ENCODE data around the gene COX7A2. TPM values are rescaled to one million over a fixed set of nuclear protein-coding genes. Genes with fewer than 3 reads are reported as not detected.

Gene COX7A2
- 100 to 1,000 TPM; 311 to 325 TPM for total RNA-seq

GRCh38 chr6:75243333-75244062 lies at the start of gene COX7A2:
Gene COX7A2 (minus strand): TSS chr6:75243801. CDS start chr6:75243734, 67 bp downstream.
- Mint-ChIP-seq H3K9me3 (no peaks in the 10 kb centered on the region), H3K4me1 (ENCODE audit: low read depth) (peaks cover 41% of the 10 kb centered on the region), H3K27ac (peak within 1 kb of the TSS; percentile 99), H3K36me3 (ENCODE audit: insufficient read depth in 2 of 2) (peaks cover 6 to 20% of the 10 kb centered on the region in 2 donors), H3K4me3 (peak within 1 kb of the TSS; percentile 93 to 96), H3K27me3 (ENCODE audit: low read depth) (peaks cover 24% of the 10 kb centered on the region)
- DNase-seq (peak; percentile 83 to 89), ATAC-seq (replicated peaks in 1 of 2) (peak; percentile 92 to 97)

- H3K4me1 Mint-ChIP-seq (ENCODE audit: low read depth) = peaks cover 13% of the 10 kb centered on the region
Observed at GRCh38 chr6:75292555-75292954, 49.0 kb upstream of the COX7A2 start.

GRCh38 chr6:75291744-75292143 lies 48.1 kb upstream of the COX7A2 start:
- no peak for ATAC-seq (replicated peaks in 1 of 2)

More at GRCh38 chr6:75292555-75292954, 49.0 kb upstream of the COX7A2 start:
- Mint-ChIP-seq H3K9me3 (no peaks in the 10 kb centered on the region), H3K27me3 (ENCODE audit: low read depth) (no peaks in the 10 kb centered on the region), H3K27ac (no peak overlapping the region), H3K4me3 (no peak overlapping the region), H3K36me3 (ENCODE audit: insufficient read depth in 2 of 2) (peaks cover 0 to 5% of the 10 kb centered on the region in 2 donors)
- DNase-seq = no peak
- no peak for ATAC-seq (replicated peaks in 1 of 2)

GRCh38 chr6:75291331-75291730 lies 47.7 kb upstream of the COX7A2 start:
- ATAC-seq (replicated peaks in 1 of 2) = no peak
- H3K4me3 Mint-ChIP-seq = no peak overlapping the region
- DNase-seq = no peak
- H3K9me3 Mint-ChIP-seq = no peaks in the 10 kb centered on the region
- H3K27me3 Mint-ChIP-seq (ENCODE audit: low read depth) = no peaks in the 10 kb centered on the region
- peaks cover 13% of the 10 kb centered on the region for H3K4me1 Mint-ChIP-seq (ENCODE audit: low read depth)
- peaks cover 0 to 5% of the 10 kb centered on the region in 2 donors for H3K36me3 Mint-ChIP-seq (ENCODE audit: insufficient read depth in 2 of 2)
- H3K27ac Mint-ChIP-seq = no peak overlapping the region

More at GRCh38 chr6:75291744-75292143, 48.1 kb upstream of the COX7A2 start:
- Mint-ChIP-seq H3K4me3 (no peak overlapping the region), H3K36me3 (ENCODE audit: insufficient read depth in 2 of 2) (peaks cover 0 to 5% of the 10 kb centered on the region in 2 donors), H3K27ac (no peak overlapping the region), H3K9me3 (no peaks in the 10 kb centered on the region), H3K4me1 (ENCODE audit: low read depth) (peaks cover 13% of the 10 kb centered on the region), H3K27me3 (ENCODE audit: low read depth) (no peaks in the 10 kb centered on the region)
- no peak for DNase-seq

- no peaks in the 10 kb centered on the region for H3K27me3 Mint-ChIP-seq (ENCODE audit: low read depth)
- ATAC-seq (replicated peaks in 1 of 2) = no peak
- no peak for DNase-seq
- H3K4me1 Mint-ChIP-seq (ENCODE audit: low read depth) = peaks cover 13% of the 10 kb centered on the region
- no peak overlapping the region for H3K4me3 Mint-ChIP-seq
- H3K36me3 Mint-ChIP-seq (ENCODE audit: insufficient read depth in 2 of 2) = peaks cover 0 to 5% of the 10 kb centered on the region in 2 donors
- no peaks in the 10 kb centered on the region for H3K9me3 Mint-ChIP-seq
- H3K27ac Mint-ChIP-seq = no peak overlapping the region
Observed at GRCh38 chr6:75290136-75290945, 46.7 kb upstream of the COX7A2 start.

- no peak for DNase-seq
- Mint-ChIP-seq H3K36me3 (ENCODE audit: insufficient read depth in 2 of 2) (peaks cover 0 to 5% of the 10 kb centered on the region in 2 donors), H3K27me3 (ENCODE audit: low read depth) (no peaks in the 10 kb centered on the region), H3K4me1 (ENCODE audit: low read depth) (peaks cover 13% of the 10 kb centered on the region), H3K4me3 (no peak overlapping the region), H3K27ac (no peak overlapping the region), H3K9me3 (no peaks in the 10 kb centered on the region)
- no peak for ATAC-seq (replicated peaks in 1 of 2)
Observed at GRCh38 chr6:75288023-75288422, 44.4 kb upstream of the COX7A2 start.

GRCh38 chr6:75287424-75287823 lies 43.8 kb upstream of the COX7A2 start:
- peaks cover 17% of the 10 kb centered on the region for H3K4me1 Mint-ChIP-seq (ENCODE audit: low read depth)
- H3K27ac Mint-ChIP-seq = peak overlapping the region; percentile 59
- no peak overlapping the region for H3K4me3 Mint-ChIP-seq
- DNase-seq (no peak), ATAC-seq (replicated peaks in 1 of 2) (no peak)
- peaks cover 0 to 5% of the 10 kb centered on the region in 2 donors for H3K36me3 Mint-ChIP-seq (ENCODE audit: insufficient read depth in 2 of 2)
- H3K9me3 Mint-ChIP-seq = no peaks in the 10 kb centered on the region
- no peaks in the 10 kb centered on the region for H3K27me3 Mint-ChIP-seq (ENCODE audit: low read depth)

GRCh38 chr6:75286955-75287354 lies 43.4 kb upstream of the COX7A2 start:
- H3K4me1 Mint-ChIP-seq (ENCODE audit: low read depth) = peaks cover 21% of the 10 kb centered on the region
- no peaks in the 10 kb centered on the region for H3K27me3 Mint-ChIP-seq (ENCODE audit: low read depth)
- peaks cover 0 to 5% of the 10 kb centered on the region in 2 donors for H3K36me3 Mint-ChIP-seq (ENCODE audit: insufficient read depth in 2 of 2)
- peak overlapping the region; percentile 59 for H3K27ac Mint-ChIP-seq
- H3K9me3 Mint-ChIP-seq = no peaks in the 10 kb centered on the region
- ATAC-seq (replicated peaks in 1 of 2) = no peak
- H3K4me3 Mint-ChIP-seq = no peak overlapping the region
- DNase-seq = no peak

GRCh38 chr6:75285283-75285639 lies 41.7 kb upstream of the COX7A2 start:
- DNase-seq = no peak
- ATAC-seq (replicated peaks in 1 of 2) = no peak
- H3K4me1 Mint-ChIP-seq (ENCODE audit: low read depth) = peaks cover 32% of the 10 kb centered on the region
- H3K9me3 Mint-ChIP-seq = no peaks in the 10 kb centered on the region
- H3K27ac Mint-ChIP-seq = no peak overlapping the region
- H3K36me3 Mint-ChIP-seq (ENCODE audit: insufficient read depth in 2 of 2) = peaks cover 0 to 2% of the 10 kb centered on the region in 2 donors
- no peaks in the 10 kb centered on the region for H3K27me3 Mint-ChIP-seq (ENCODE audit: low read depth)
- no peak overlapping the region for H3K4me3 Mint-ChIP-seq

GRCh38 chr6:75284632-75285282 lies 41.2 kb upstream of the COX7A2 start, which contains the start of gene TMEM30A:
Gene TMEM30A (minus strand): TSS chr6:75284792. CDS start chr6:75284638, 154 bp downstream.
- Mint-ChIP-seq H3K4me3 (no peak within 1 kb of the TSS), H3K27me3 (ENCODE audit: low read depth) (no peaks in the 10 kb centered on the region), H3K27ac (no peak within 1 kb of the TSS), H3K9me3 (no peaks in the 10 kb centered on the region), H3K4me1 (ENCODE audit: low read depth) (peaks cover 32% of the 10 kb centered on the region), H3K36me3 (ENCODE audit: insufficient read depth in 2 of 2) (peaks cover 0 to 2% of the 10 kb centered on the region in 2 donors)
- ATAC-seq (replicated peaks in 1 of 2) = peak; percentile 94
- peak; percentile 94 to 97 for DNase-seq

- peaks cover 35% of the 10 kb centered on the region for H3K4me1 Mint-ChIP-seq (ENCODE audit: low read depth)
- DNase-seq = peak; percentile 17 to 28
Observed at GRCh38 chr6:75283907-75284631, 40.5 kb upstream of the COX7A2 start.

GRCh38 chr6:75282706-75283105 lies 39.1 kb upstream of the COX7A2 start:
- Mint-ChIP-seq H3K27ac (peak overlapping the region; percentile 25), H3K4me3 (no peak overlapping the region), H3K36me3 (ENCODE audit: insufficient read depth in 2 of 2) (peaks cover 0 to 2% of the 10 kb centered on the region in 2 donors), H3K4me1 (ENCODE audit: low read depth) (peaks cover 46% of the 10 kb centered on the region), H3K9me3 (no peaks in the 10 kb centered on the region), H3K27me3 (ENCODE audit: low read depth) (no peaks in the 10 kb centered on the region)
- ATAC-seq (replicated peaks in 1 of 2) (no peak), DNase-seq (no peak)

More at GRCh38 chr6:75283907-75284631, 40.5 kb upstream of the COX7A2 start:
- Mint-ChIP-seq H3K27ac (no peak overlapping the region), H3K36me3 (ENCODE audit: insufficient read depth in 2 of 2) (peaks cover 0 to 2% of the 10 kb centered on the region in 2 donors), H3K27me3 (ENCODE audit: low read depth) (no peaks in the 10 kb centered on the region), H3K4me3 (no peak overlapping the region), H3K9me3 (no peaks in the 10 kb centered on the region)
- peak; percentile 22 to 33 for ATAC-seq (replicated peaks in 1 of 2)

All from activated T-cell treated with anti-CD3 and anti-CD28 coated beads, Interleukin-2, amount 50 U/mL, for 72 hours (primary cell).